ENCODE measurements around the gene CUX1. TPM values are rescaled to one million over a fixed set of nuclear protein-coding genes. Genes with fewer than 3 reads are reported as not detected.

Gene CUX1
- total RNA-seq, 1 donor from 2014 or later, result 50.6 TPM

- Histone ChIP-seq H3K27ac (ENCODE audit: low read depth, low read length) (no peak overlapping the region), H3K4me3 (ENCODE audit: insufficient read depth, low read depth, low read length) (no peak overlapping the region), H3K9ac (ENCODE audit: low read length) (no peak overlapping the region), H2AFZ (ENCODE audit: low read depth, low read length) (no peak overlapping the region), H3K36me3 (ENCODE audit: insufficient read depth, low read length) (no peaks in the 10 kb centered on the region), H4K20me1 (ENCODE audit: insufficient read depth, low read length) (peaks cover 82% of the 10 kb centered on the region), H3K4me2 (ENCODE audit: low read length) (no peak overlapping the region), H3K9me3 (ENCODE audit: insufficient read depth, low read depth, low read length) (no peaks in the 10 kb centered on the region), H3K4me1 (ENCODE audit: insufficient read depth, low read length) (peaks cover 7% of the 10 kb centered on the region), H3K79me2 (ENCODE audit: insufficient read depth, low read length) (peaks cover 62% of the 10 kb centered on the region), H3K27me3 (ENCODE audit: insufficient read depth, low read length) (no peaks in the 10 kb centered on the region)
- Mint-ChIP-seq H3K27ac (ENCODE audit: unreplicated experiment) (no peak overlapping the region), H3K4me3 (ENCODE audit: unreplicated experiment) (no peak overlapping the region), H3K27me3 (ENCODE audit: low read depth, unreplicated experiment) (no peaks in the 10 kb centered on the region), H3K4me1 (ENCODE audit: low read depth, unreplicated experiment) (no peaks in the 10 kb centered on the region), H3K9me3 (ENCODE audit: unreplicated experiment) (no peaks in the 10 kb centered on the region), H3K36me3 (ENCODE audit: low read depth, unreplicated experiment) (peaks cover 3% of the 10 kb centered on the region)
- FAIRE-seq, result no peak
- TF ChIP-seq EZH2 (IDR thresholded peaks at IDR 0.05; ENCODE audit: insufficient read depth, low read length) (no peak), CTCF (IDR thresholded peaks at IDR 0.05; ENCODE audit: insufficient read depth, low read depth, low read length) (no peak)
- no peak for DNase-seq (ENCODE audit: low read depth)
Observed at GRCh38 chr7:101906291-101907240, 89.1 kb downstream of the CUX1 start.

DNA sequence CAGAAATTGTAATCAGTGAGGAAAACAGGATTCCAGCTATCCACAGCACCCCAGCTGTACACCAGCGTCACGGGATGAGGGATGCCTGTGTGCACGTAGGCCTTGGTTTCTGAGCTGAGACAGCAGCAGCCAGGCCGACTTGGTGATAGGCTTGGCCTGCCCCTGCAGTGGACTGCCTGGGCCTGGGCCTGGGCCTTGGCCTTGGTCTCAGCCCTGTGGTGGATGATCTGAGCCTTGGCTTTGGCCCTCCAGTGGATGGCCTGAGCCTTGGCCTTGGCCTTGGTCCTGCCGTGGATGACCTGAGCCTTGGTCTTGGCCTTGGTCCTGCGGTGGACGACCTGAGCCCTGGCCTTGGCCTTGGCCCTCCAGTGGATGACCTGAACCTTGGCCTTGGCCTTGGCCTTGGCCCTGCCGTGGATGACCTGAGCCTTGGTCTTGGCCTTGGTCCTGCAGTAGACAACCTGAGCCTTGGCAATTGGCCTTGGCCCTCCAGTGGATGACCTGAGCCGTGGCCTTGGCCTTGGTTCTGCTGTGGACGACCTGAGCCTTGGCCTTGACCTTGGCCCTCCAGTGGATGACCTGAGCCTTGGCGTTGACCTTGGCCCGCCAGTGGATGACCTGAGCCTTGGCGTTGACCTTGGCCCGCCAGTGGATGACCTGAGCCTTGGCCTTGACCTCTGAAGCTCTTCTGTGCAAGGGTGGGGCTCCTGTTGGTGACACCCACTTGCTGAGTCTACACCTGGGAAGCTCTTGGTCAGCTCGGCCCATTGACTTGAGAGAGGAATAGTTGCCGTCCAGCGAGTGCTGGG, 93.8 kb downstream of the CUX1 start:
- Histone ChIP-seq H3K4me3 (ENCODE audit: insufficient read depth, low read depth, low read length) (no peak overlapping the region), H3K79me2 (ENCODE audit: insufficient read depth, low read length) (peaks cover 39% of the 10 kb centered on the region), H3K4me1 (ENCODE audit: insufficient read depth, low read length) (no peaks in the 10 kb centered on the region), H3K27me3 (ENCODE audit: insufficient read depth, low read length) (no peaks in the 10 kb centered on the region), H3K9ac (ENCODE audit: low read length) (no peak overlapping the region), H3K4me2 (ENCODE audit: low read length) (no peak overlapping the region), H4K20me1 (ENCODE audit: insufficient read depth, low read length) (peaks cover 85% of the 10 kb centered on the region), H2AFZ (ENCODE audit: low read depth, low read length) (no peak overlapping the region), H3K27ac (ENCODE audit: low read depth, low read length) (no peak overlapping the region), H3K36me3 (ENCODE audit: insufficient read depth, low read length) (peaks cover 2% of the 10 kb centered on the region), H3K9me3 (ENCODE audit: insufficient read depth, low read depth, low read length) (no peaks in the 10 kb centered on the region)
- DNase-seq (ENCODE audit: low read depth) (no peak), FAIRE-seq (no peak)
- H3K27me3 Mint-ChIP-seq (ENCODE audit: low read depth, unreplicated experiment), result no peaks in the 10 kb centered on the region
- H3K27ac Mint-ChIP-seq (ENCODE audit: unreplicated experiment), result no peak overlapping the region
- no peaks in the 10 kb centered on the region for H3K9me3 Mint-ChIP-seq (ENCODE audit: unreplicated experiment)
- H3K4me1 Mint-ChIP-seq (ENCODE audit: low read depth, unreplicated experiment), result peaks cover 15% of the 10 kb centered on the region
- H3K36me3 Mint-ChIP-seq (ENCODE audit: low read depth, unreplicated experiment), result peaks cover 14% of the 10 kb centered on the region
- H3K4me3 Mint-ChIP-seq (ENCODE audit: unreplicated experiment), result no peak overlapping the region
- TF ChIP-seq CTCF (IDR thresholded peaks at IDR 0.05; ENCODE audit: insufficient read depth, low read depth, low read length), result no peak
- TF ChIP-seq EZH2 (IDR thresholded peaks at IDR 0.05; ENCODE audit: insufficient read depth, low read length), result no peak

All from astrocyte (in vitro differentiated cells and primary cell).